ENCODE data around the gene SNRPE.
"Not testable (repeated sequence)": the region's sequence is repeated elsewhere in the genome, so short reads cannot be mapped to it uniquely, and the experiment has no call there.

Gene SNRPE

GRCh38 chr1:203861379-203862184, at the start of gene SNRPE:
Gene SNRPE (plus strand): TSS chr1:203861599. CDS start chr1:203861660, 61 bp downstream.
- DNase-seq (ENCODE audit: low read depth), result peak; percentile 92

GRCh38 chr1:203813581-203814341, 47.6 kb upstream of the SNRPE start:
- DNase-seq (ENCODE audit: low read depth), result no peak

GRCh38 chr1:203818399-203818798, 43.0 kb upstream of the SNRPE start:
- DNase-seq (ENCODE audit: low read depth), result no peak

GRCh38 chr1:203823306-203823705, 38.1 kb upstream of the SNRPE start:
- DNase-seq (ENCODE audit: low read depth), result no peak

- no peak for DNase-seq (ENCODE audit: low read depth)
Measured at GRCh38 chr1:203826175-203826574, 35.2 kb upstream of the SNRPE start.

GRCh38 chr1:203828002-203828401, 33.4 kb upstream of the SNRPE start:
- DNase-seq (ENCODE audit: low read depth), result no peak

- no peak for DNase-seq (ENCODE audit: low read depth)
Measured at GRCh38 chr1:203828503-203828902, 32.9 kb upstream of the SNRPE start.

- not testable (repeated sequence) for DNase-seq (ENCODE audit: low read depth)
Measured at GRCh38 chr1:203829247-203829646, 32.2 kb upstream of the SNRPE start.

- no peak for DNase-seq (ENCODE audit: low read depth)
Measured at GRCh38 chr1:203835476-203835875, 25.9 kb upstream of the SNRPE start.

GRCh38 chr1:203839081-203839480, 22.3 kb upstream of the SNRPE start:
- DNase-seq (ENCODE audit: low read depth), result no peak

- no peak for DNase-seq (ENCODE audit: low read depth)
Measured at GRCh38 chr1:203840208-203840808, 21.1 kb upstream of the SNRPE start.

- no peak for DNase-seq (ENCODE audit: low read depth)
Measured at GRCh38 chr1:203842559-203842876, 18.9 kb upstream of the SNRPE start.

- no peak for DNase-seq (ENCODE audit: low read depth)
Measured at GRCh38 chr1:203843435-203843834, 18.0 kb upstream of the SNRPE start.

GRCh38 chr1:203853112-203853511, 8.3 kb upstream of the SNRPE start:
- DNase-seq (ENCODE audit: low read depth), result not testable (repeated sequence)

- peak; percentile 82 for DNase-seq (ENCODE audit: low read depth)
Measured at GRCh38 chr1:203858055-203858454, 3.3 kb upstream of the SNRPE start.

- no peak for DNase-seq (ENCODE audit: low read depth)
Measured at GRCh38 chr1:203858975-203859374, 2.4 kb upstream of the SNRPE start.

GRCh38 chr1:203860396-203861025, 888 bp upstream of the SNRPE start:
- DNase-seq (ENCODE audit: low read depth), result no peak

- no peak for DNase-seq (ENCODE audit: low read depth)
Measured at GRCh38 chr1:203867802-203868201, 6.4 kb downstream of the SNRPE start.

- no peak for DNase-seq (ENCODE audit: low read depth)
Measured at GRCh38 chr1:203870245-203870644, 8.8 kb downstream of the SNRPE start.

GRCh38 chr1:203871114-203871880, 9.9 kb downstream of the SNRPE start:
- DNase-seq (ENCODE audit: low read depth), result peak; percentile 41

- DNase-seq (ENCODE audit: low read depth), result no peak
Measured at GRCh38 chr1:203873094-203873493, 11.7 kb downstream of the SNRPE start.

GRCh38 chr1:203878422-203878821, 17.0 kb downstream of the SNRPE start:
- DNase-seq (ENCODE audit: low read depth), result no peak
